GM12878 (cell line): ENCODE results near the gene CNTNAP5. TPM values are rescaled to one million over a fixed set of nuclear protein-coding genes. Genes with fewer than 3 reads are reported as not detected.

Experiments
- ATAC-seq: fragments of 200-7000 bp; cut with Tn5 transposase; 3 replicates; pipeline ENCODE4 v1.9.1; 2020; ENCODE audit warnings: mild to moderate bottlenecking, moderate library complexity
- BruUV-seq: library from RNA; stranded (reverse); fragments of 400-500 nt; replicated peaks from 2 replicates; lab custom pipeline; 2021; lab: Mats Ljungman, UMichigan
- CTCF ChIA-PET: fragments of 300-600 bp; sonication (Branson Sonifier 250); formaldehyde crosslinking; extraction: SDS; loops from one replicate; lab custom pipeline; 2021; ENCODE audit warnings: inconsistent platforms; lab: Yijun Ruan, JAX
- POLR2A ChIA-PET: fragments of 350-600 bp; formaldehyde crosslinking; extraction: SDS; loops from one replicate; lab custom pipeline; 2021; ENCODE audit warnings: inconsistent platforms; lab: Charles Lee
- RAD21 ChIA-PET: fragments of 300-600 bp; sonication (Branson Sonifier 250); formaldehyde crosslinking; loops from one replicate; lab custom pipeline; 2023; ENCODE audit warnings: antibody characterized with exemption; ENCODE audit not compliant: unreplicated experiment; lab: Charles Lee
- SMC1A ChIA-PET: fragments of 300-600 bp; sonication (Branson Sonifier 250); formaldehyde crosslinking; loops from one replicate; lab custom pipeline; 2023; ENCODE audit not compliant: unreplicated experiment, uncharacterized antibody; lab: Charles Lee
- DNase-seq: peaks from one replicate; pipeline ENCODE4 v3.0.0-alpha.2; 2011; ENCODE audit warnings: low read depth, low spot score
- FAIRE-seq: peaks from 3 replicates; lab custom pipeline; 2011; peaks lifted over from hg19 to GRCh38; lab: Jason Lieb, UNC
- H2AFZ ChIP-seq: 2 replicates; pipeline ENCODE4 v1.6.0; 2011; ENCODE audit warnings: low read depth, low read length, control low read depth; ENCODE audit not compliant: control insufficient read depth
- H3K27ac ChIP-seq: 2 replicates; pipeline ENCODE4 v1.5.1; 2011; ENCODE audit warnings: control low read depth; ENCODE audit not compliant: control insufficient read depth, insufficient read depth
- H3K27me3 ChIP-seq, 2 experiments: replicated peaks in 1 of 2; 2 replicates each; pipeline versions ENCODE4 v1.6.0 to v1.6.1; 2011; ENCODE audit warnings: low read length in 1 of 2; ENCODE audit not compliant: control insufficient read depth in 2 of 2, insufficient read depth in 2 of 2
- H3K36me3 ChIP-seq, 2 experiments: 2 replicates each; pipeline ENCODE4 v1.5.1; 2011; ENCODE audit warnings: low read length in 1 of 2; ENCODE audit not compliant: control insufficient read depth in 2 of 2, insufficient read depth in 2 of 2
- H3K4me1 ChIP-seq: 2 replicates; pipeline ENCODE4 v1.6.1; 2011; ENCODE audit warnings: mild to moderate bottlenecking, low read length, moderate library complexity, mixed read lengths; ENCODE audit not compliant: control insufficient read depth, insufficient read depth
- H3K4me2 ChIP-seq: 2 replicates; pipeline ENCODE4 v1.6.0; 2011; ENCODE audit warnings: control low read depth; ENCODE audit not compliant: control insufficient read depth, insufficient read depth
- H3K4me3 ChIP-seq: fragments of 200-600 bp; sonication (generic); 2 replicates; pipeline ENCODE4 v1.5.1; 2016
- H3K79me2 ChIP-seq: 2 replicates; pipeline ENCODE4 v1.6.0; 2011; ENCODE audit warnings: low read length; ENCODE audit not compliant: control insufficient read depth, insufficient read depth
- H3K9ac ChIP-seq: 2 replicates; pipeline ENCODE4 v1.8.0; 2011; ENCODE audit warnings: low read length, control low read depth, mixed read lengths; ENCODE audit not compliant: control insufficient read depth, insufficient read depth
- H3K9me3 ChIP-seq: replicated peaks from 3 replicates; pipeline ENCODE4 v1.5.1; 2011; ENCODE audit warnings: mild to moderate bottlenecking, low read length; ENCODE audit not compliant: control insufficient read depth, insufficient read depth
- H4K20me1 ChIP-seq: 2 replicates; pipeline ENCODE4 v1.6.0; 2011; ENCODE audit not compliant: control insufficient read depth, insufficient read depth
- BHLHE40 ChIP-seq, 2 experiments: fragments of 450-650 bp in 1 of 2; IDR thresholded peaks; 2 replicates each; pipeline ENCODE4 v1.6.1; 2011 to 2017; ENCODE audit warnings: low read depth in 2 of 2, borderline replicate concordance in 1 of 2, improper control_type of control experiment in 1 of 2, low read length in 1 of 2, mild to moderate bottlenecking in 1 of 2
- ELK1 ChIP-seq: IDR thresholded peaks from 2 replicates; pipeline ENCODE4 v1.6.1; 2012; ENCODE audit warnings: low read depth, low read length, improper control_type of control experiment
- FOXK2 ChIP-seq: fragments of 450-650 bp; IDR thresholded peaks from 2 replicates; pipeline ENCODE4 v1.6.1; 2017; ENCODE audit warnings: mild to moderate bottlenecking, moderate library complexity
- HCFC1 ChIP-seq: fragments of 150-350 bp; IDR thresholded peaks from 2 replicates; pipeline ENCODE4 v1.6.1; 2014; ENCODE audit warnings: low read length
- IRF5 ChIP-seq: fragments of 450-650 bp; IDR thresholded peaks from 2 replicates; pipeline ENCODE4 v1.6.1; 2017; ENCODE audit warnings: borderline replicate concordance
- KLF5 ChIP-seq: fragments of 450-650 bp; IDR thresholded peaks from 2 replicates; pipeline ENCODE4 v1.6.1; 2014; ENCODE audit warnings: mild to moderate bottlenecking; ENCODE audit not compliant: partially characterized antibody
- MXI1 ChIP-seq: fragments of 150-350 bp; IDR thresholded peaks from 2 replicates; pipeline ENCODE4 v1.6.1; 2011; ENCODE audit warnings: low read depth, mild to moderate bottlenecking, inconsistent platforms, low read length, improper control_type of control experiment
- SMAD1 ChIP-seq: fragments of 450-650 bp; IDR thresholded peaks from 2 replicates; pipeline ENCODE4 v1.6.1; 2018; ENCODE audit warnings: mild to moderate bottlenecking, low read depth; ENCODE audit not compliant: partially characterized antibody
- SRF ChIP-seq, 2 experiments: IDR thresholded peaks; 2 replicates each; pipeline ENCODE4 v1.6.1; 2011; ENCODE audit warnings: low read depth in 2 of 2, low read length in 2 of 2, mild to moderate bottlenecking in 1 of 2, moderate library complexity in 1 of 2
- SUPT20H ChIP-seq: IDR thresholded peaks from 2 replicates; pipeline ENCODE4 v1.6.1; 2011; ENCODE audit warnings: low read depth, mild to moderate bottlenecking, low read length, moderate library complexity, borderline replicate concordance; ENCODE audit not compliant: control insufficient read depth
- TBL1XR1 ChIP-seq: IDR thresholded peaks from 2 replicates; pipeline ENCODE4 v1.6.1; 2012; ENCODE audit warnings: low read depth, low read length, improper control_type of control experiment
- WGBS: methylation state at CpG from one replicate; pipeline ENCODE4 v1.1.6; 2016; ENCODE audit warnings: low lambda C conversion rate; ENCODE audit not compliant: insufficient replicate concordance, insufficient coverage; ENCODE audit errors: missing lambda C conversion rate; 5-methylcytosine and 5-hydroxymethylcytosine counted together
- in situ Hi-C: fragments of 300-500 bp; cut with MboI; formaldehyde crosslinking; loops from 9 replicates; pipeline ENCODE4 v1.14.3; 2018; ENCODE audit warnings: mixed read lengths
- intact Hi-C: fragments of 100-400 bp; cut with micrococcal nuclease; formaldehyde crosslinking; loops from one replicate; pipeline ENCODE4 v1.14.2; 2022; ENCODE audit not compliant: unreplicated experiment
- polyA plus RNA-seq, 11 experiments: library from polyadenylated mRNA; depleted of rRNA in 4 of 11; unstranded in 6 of 11; stranded (reverse) in 5 of 11; fragments of >200 nt; fragmentation: Nextera tagmentation in 4 of 11; fragmentation: Illumina TruSeq in 1 of 11; extraction: Ambion mirVana in 4 of 11; extraction: Trizol in 1 of 11; gene quantifications; 1 replicate in 1 of 11; 2 replicates in 10 of 11; pipeline versions ENCODE4 v1.2.1 to v1.2.3, GENCODE V29; 2011 to 2016; ENCODE audit warnings: inconsistent platforms in 2 of 11, missing spikeins in 2 of 11, low read depth in 1 of 11
- total RNA-seq, 4 experiments: library from RNA; depleted of rRNA in 3 of 4; stranded (reverse); fragments of >200 nt in 3 of 4; fragmentation: Illumina TruSeq in 1 of 4; extraction: Trizol in 1 of 4; gene quantifications; 2 replicates each; pipeline versions ENCODE4 v1.2.1 to v1.2.3, GENCODE V29; 2013 to 2021
- TF ChIP-seq, protein P1 (sequence below): fragments of 150-350 bp; IDR thresholded peaks from 2 replicates; pipeline ENCODE4 v1.6.1; 2014; ENCODE audit warnings: mild to moderate bottlenecking, low read depth, low read length
- TF ChIP-seq, protein P2 (sequence below): fragments of 450-650 bp; IDR thresholded peaks from 2 replicates; pipeline ENCODE4 v1.6.1; 2017; ENCODE audit warnings: mild to moderate bottlenecking, low read depth, inconsistent platforms; ENCODE audit not compliant: poor library complexity, severe bottlenecking
- TF ChIP-seq, protein P3 (sequence below): IDR thresholded peaks from 2 replicates; pipeline ENCODE4 v1.6.1; 2012; ENCODE audit warnings: low read length, inconsistent platforms

The CNTNAP5 gene
- total and polyA plus RNA-seq, 10 of the 15 experiments (the other 5 are each of a cell fraction or from before 2014, with no cell fraction given) = not detected

DNA sequence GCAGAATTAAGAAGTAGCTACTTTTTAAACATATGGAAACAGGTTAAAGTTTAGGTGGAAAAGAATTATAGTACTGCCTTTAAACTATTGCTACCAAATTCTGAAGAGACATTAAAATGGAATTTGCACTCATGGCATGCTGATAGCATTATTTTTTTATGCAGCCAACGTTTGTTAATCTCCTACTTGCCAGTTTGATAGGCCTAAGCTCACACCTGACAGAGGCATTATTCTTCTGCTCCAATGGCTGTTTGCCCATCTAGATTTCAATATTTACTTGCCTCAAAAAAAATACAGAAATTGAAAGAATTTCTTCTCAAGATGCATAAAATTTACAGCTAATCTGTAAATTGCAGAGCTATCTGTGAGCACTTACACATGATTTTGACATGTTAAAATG lies 849.6 kb downstream of the CNTNAP5 start:
- RAD21 ChIA-PET = no interaction called here
- no peaks in the 10 kb centered on the region for H3K9me3 ChIP-seq
- no peak overlapping the region for H2AFZ ChIP-seq
- H3K36me3 ChIP-seq = no peaks in the 10 kb centered on the region
- intact Hi-C loops = no loop called here
- DNase-seq (no peak), FAIRE-seq (no peak), ATAC-seq (no peak)
- H3K9ac ChIP-seq = no peak overlapping the region
- in situ Hi-C loops = no loop called here
- SMC1A ChIA-PET = interaction anchor here (1.9 kb wide), 1 partner anchor 14 kb away, joined by 6 read pairs; no protein-coding TSS in a partner anchor
- WGBS = 0% methylated on average over 1 of the region's 1 CpG
- BruUV-seq = no TSS peak
- POLR2A ChIA-PET = no interaction called here
- no peaks in the 10 kb centered on the region for H4K20me1 ChIP-seq
- TF ChIP-seq, protein P1, sequence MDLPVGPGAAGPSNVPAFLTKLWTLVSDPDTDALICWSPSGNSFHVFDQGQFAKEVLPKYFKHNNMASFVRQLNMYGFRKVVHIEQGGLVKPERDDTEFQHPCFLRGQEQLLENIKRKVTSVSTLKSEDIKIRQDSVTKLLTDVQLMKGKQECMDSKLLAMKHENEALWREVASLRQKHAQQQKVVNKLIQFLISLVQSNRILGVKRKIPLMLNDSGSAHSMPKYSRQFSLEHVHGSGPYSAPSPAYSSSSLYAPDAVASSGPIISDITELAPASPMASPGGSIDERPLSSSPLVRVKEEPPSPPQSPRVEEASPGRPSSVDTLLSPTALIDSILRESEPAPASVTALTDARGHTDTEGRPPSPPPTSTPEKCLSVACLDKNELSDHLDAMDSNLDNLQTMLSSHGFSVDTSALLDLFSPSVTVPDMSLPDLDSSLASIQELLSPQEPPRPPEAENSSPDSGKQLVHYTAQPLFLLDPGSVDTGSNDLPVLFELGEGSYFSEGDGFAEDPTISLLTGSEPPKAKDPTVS = no peak
- TF ChIP-seq BHLHE40 (IDR thresholded peaks at IDR 0.05; ENCODE audit: borderline replicate concordance in 1 of 2, low read depth in 2 of 2, low read length in 1 of 2) (no peak), SRF (IDR thresholded peaks at IDR 0.05; ENCODE audit: low read depth in 2 of 2, low read length in 2 of 2) (no peak), FOXK2 (no peak), MXI1 (no peak), ELK1 (no peak), KLF5 (no peak), TBL1XR1 (no peak), HCFC1 (no peak), SMAD1 (no peak), IRF5 (no peak), SUPT20H (no peak)
- TF ChIP-seq, protein P2, sequence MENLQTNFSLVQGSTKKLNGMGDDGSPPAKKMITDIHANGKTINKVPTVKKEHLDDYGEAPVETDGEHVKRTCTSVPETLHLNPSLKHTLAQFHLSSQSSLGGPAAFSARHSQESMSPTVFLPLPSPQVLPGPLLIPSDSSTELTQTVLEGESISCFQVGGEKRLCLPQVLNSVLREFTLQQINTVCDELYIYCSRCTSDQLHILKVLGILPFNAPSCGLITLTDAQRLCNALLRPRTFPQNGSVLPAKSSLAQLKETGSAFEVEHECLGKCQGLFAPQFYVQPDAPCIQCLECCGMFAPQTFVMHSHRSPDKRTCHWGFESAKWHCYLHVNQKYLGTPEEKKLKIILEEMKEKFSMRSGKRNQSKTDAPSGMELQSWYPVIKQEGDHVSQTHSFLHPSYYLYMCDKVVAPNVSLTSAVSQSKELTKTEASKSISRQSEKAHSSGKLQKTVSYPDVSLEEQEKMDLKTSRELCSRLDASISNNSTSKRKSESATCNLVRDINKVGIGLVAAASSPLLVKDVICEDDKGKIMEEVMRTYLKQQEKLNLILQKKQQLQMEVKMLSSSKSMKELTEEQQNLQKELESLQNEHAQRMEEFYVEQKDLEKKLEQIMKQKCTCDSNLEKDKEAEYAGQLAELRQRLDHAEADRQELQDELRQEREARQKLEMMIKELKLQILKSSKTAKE = no peak
- TF ChIP-seq, protein P3, sequence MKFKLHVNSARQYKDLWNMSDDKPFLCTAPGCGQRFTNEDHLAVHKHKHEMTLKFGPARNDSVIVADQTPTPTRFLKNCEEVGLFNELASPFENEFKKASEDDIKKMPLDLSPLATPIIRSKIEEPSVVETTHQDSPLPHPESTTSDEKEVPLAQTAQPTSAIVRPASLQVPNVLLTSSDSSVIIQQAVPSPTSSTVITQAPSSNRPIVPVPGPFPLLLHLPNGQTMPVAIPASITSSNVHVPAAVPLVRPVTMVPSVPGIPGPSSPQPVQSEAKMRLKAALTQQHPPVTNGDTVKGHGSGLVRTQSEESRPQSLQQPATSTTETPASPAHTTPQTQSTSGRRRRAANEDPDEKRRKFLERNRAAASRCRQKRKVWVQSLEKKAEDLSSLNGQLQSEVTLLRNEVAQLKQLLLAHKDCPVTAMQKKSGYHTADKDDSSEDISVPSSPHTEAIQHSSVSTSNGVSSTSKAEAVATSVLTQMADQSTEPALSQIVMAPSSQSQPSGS = no peak
- H3K79me2 ChIP-seq = no peaks in the 10 kb centered on the region
- no peaks in the 10 kb centered on the region for H3K4me1 ChIP-seq
- no peak overlapping the region for H3K4me2 ChIP-seq
- CTCF ChIA-PET = interaction anchor here (0.7 kb wide), 1 partner anchor 218 kb away, joined by 3 read pairs; no protein-coding TSS in a partner anchor
- no peak overlapping the region for H3K27ac ChIP-seq
- H3K4me3 ChIP-seq = no peak overlapping the region
- no peaks in the 10 kb centered on the region for H3K27me3 ChIP-seq
